Sigmoid colon (tissue), 4 donors: ENCODE measurements around the gene ITPKA.

ENCODE experiments used
- CTCF ChIP-seq, 4 experiments: fragments of 450-650 bp in 3 of 4; fragments of 200-600 bp in 1 of 4; IDR thresholded peaks; one replicate each; pipeline ENCODE4 v1.5.1; 2016 to 2019; ENCODE audit warnings: antibody characterized with exemption in 4 of 4, mild to moderate bottlenecking in 3 of 4, moderate library complexity in 2 of 4
- EP300 ChIP-seq, 4 donors: sonication (generic); formaldehyde crosslinking; IDR thresholded peaks; one replicate each; pipeline ENCODE4 v1.6.1; 2017; ENCODE audit warnings: antibody characterized with exemption in 4 of 4
- POLR2A ChIP-seq, 2 donors: fragments of 450-650 bp; IDR thresholded peaks; one replicate each; pipeline ENCODE4 v1.6.1; 2016; ENCODE audit warnings: antibody characterized with exemption in 2 of 2, mild to moderate bottlenecking in 2 of 2, moderate library complexity in 2 of 2
- POLR2AphosphoS5 ChIP-seq, 4 donors: sonication (generic); formaldehyde crosslinking; IDR thresholded peaks; one replicate each; pipeline ENCODE4 v1.6.1; 2017; ENCODE audit warnings: antibody characterized with exemption in 4 of 4

- TF ChIP-seq POLR2A (IDR thresholded peaks at IDR 0.05) (no peak), EP300 (IDR thresholded peaks at IDR 0.05) (no peak), CTCF (IDR thresholded peaks at IDR 0.05) (no peak), POLR2AphosphoS5 (IDR thresholded peaks at IDR 0.05) (no peak)
Observed at GRCh38 chr15:41487381-41487780, 6.3 kb upstream of the ITPKA start.
